Astrocyte (in vitro differentiated cells and primary cell): ENCODE measurements around the gene MEGF6.

ENCODE experiments used
- EZH2 ChIP-seq: IDR thresholded peaks from 2 replicates; pipeline ENCODE4 v1.6.1; 2012; ENCODE audit warnings: mild to moderate bottlenecking, low read length, inconsistent platforms; ENCODE audit not compliant: insufficient read depth
- TF ChIP-seq, protein P1 (sequence below): IDR thresholded peaks from 2 replicates; pipeline ENCODE4 v1.5.1; 2011; ENCODE audit warnings: low read depth, mild to moderate bottlenecking, inconsistent platforms, low read length, moderate library complexity; ENCODE audit not compliant: insufficient read depth

DNA sequence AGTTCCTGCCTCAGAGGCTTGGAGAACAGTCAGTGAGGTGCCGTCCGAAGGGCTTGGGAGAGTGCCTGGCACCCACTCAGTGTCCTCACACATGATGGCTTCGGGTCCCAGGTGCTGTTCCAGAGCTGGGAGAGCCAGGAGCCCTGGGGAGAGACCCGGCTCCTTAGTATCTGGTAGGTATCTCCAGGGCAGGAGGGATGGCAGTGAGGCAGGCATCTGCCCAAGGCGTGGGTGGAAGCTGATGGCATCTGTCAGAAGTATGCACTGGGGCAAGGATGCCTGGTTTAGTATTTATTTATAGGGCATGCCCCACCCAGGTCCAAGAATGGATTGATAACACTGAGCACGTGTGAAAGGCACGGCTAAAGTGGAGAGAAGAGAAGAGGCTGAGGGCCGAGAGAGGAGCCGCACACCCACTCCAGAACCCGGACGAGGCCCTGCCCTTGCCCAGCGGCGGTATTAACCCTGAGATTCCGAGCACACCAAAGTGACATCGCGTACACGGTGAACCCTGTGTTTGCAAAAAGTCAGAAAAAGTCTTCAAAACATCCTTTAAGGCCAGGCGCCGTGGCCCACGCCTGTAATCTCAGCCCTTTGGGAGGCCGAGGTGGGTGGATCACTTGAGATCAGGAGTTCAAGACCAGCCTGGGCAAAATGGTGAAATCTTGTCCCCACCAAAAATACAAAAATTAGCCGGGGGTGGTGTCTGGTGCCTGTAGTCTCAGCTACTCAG, 43.4 kb upstream of the MEGF6 start:
- TF ChIP-seq, protein P1, sequence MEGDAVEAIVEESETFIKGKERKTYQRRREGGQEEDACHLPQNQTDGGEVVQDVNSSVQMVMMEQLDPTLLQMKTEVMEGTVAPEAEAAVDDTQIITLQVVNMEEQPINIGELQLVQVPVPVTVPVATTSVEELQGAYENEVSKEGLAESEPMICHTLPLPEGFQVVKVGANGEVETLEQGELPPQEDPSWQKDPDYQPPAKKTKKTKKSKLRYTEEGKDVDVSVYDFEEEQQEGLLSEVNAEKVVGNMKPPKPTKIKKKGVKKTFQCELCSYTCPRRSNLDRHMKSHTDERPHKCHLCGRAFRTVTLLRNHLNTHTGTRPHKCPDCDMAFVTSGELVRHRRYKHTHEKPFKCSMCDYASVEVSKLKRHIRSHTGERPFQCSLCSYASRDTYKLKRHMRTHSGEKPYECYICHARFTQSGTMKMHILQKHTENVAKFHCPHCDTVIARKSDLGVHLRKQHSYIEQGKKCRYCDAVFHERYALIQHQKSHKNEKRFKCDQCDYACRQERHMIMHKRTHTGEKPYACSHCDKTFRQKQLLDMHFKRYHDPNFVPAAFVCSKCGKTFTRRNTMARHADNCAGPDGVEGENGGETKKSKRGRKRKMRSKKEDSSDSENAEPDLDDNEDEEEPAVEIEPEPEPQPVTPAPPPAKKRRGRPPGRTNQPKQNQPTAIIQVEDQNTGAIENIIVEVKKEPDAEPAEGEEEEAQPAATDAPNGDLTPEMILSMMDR, result no peak
- TF ChIP-seq EZH2, result no peak
